GM18505 (cell line): ENCODE measurements around the gene NFAT5.
A peak's percentile ranks its signal among the peaks of the same experiment; 100 is the strongest.
"Not testable (repeated sequence)": the region's sequence is repeated elsewhere in the genome, so short reads cannot be mapped to it uniquely, and the experiment has no call there.

Experiments
- ATAC-seq: cut with Tn5 transposase; IDR thresholded peaks from one replicate; pipeline ENCODE4 v1.9.1; 2021; ENCODE audit not compliant: unreplicated experiment
- POLR2A ChIP-seq: IDR thresholded peaks from 4 replicates; pipeline ENCODE4 v1.6.1; 2011; ENCODE audit warnings: borderline replicate concordance; ENCODE audit not compliant: insufficient read depth, insufficient read length; ENCODE audit errors: extremely low read depth

The NFAT5 gene

DNA sequence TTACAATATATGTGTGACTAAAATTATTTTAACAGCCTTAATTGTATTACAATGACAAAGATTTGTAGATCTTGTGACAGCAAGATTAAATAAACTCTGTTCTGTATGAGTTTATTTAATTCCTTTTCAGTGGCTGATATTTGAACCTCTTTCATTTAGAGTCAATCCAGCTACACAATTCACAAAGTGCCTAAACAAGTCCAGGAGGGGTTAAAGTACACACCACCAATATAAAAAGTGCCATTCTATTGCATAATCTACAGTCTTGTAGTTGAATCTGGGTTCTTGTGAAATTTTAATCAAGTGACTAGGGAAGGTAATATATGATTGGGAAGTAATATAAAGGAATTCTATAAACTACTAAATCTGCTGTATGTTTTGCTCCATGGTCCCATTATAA, 3.9 kb upstream of the NFAT5 start:
- no peak for ATAC-seq

DNA sequence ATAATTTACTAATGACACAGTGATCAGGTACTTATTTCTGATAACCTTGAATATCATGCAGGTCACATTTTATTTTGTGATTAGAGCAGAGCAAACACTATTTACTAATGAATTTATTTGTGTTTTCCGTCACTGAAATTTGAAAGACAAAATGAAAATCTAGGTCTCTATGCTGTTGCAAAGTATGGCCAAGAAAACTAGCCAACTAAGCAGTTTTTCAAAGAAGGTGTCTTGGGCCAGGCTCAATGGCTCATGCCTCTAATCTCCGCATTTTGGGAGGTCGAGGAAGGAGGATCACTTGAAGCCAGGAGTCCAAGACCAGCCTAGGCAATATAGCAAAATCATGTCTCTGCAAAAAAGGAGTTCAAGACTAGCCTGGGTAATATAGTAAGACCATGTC, 3.0 kb upstream of the NFAT5 start:
- no peak for TF ChIP-seq POLR2A
- ATAC-seq, result no peak

More for the DNA sequence above, 3.9 kb upstream of the NFAT5 start:
- no peak for TF ChIP-seq POLR2A

DNA sequence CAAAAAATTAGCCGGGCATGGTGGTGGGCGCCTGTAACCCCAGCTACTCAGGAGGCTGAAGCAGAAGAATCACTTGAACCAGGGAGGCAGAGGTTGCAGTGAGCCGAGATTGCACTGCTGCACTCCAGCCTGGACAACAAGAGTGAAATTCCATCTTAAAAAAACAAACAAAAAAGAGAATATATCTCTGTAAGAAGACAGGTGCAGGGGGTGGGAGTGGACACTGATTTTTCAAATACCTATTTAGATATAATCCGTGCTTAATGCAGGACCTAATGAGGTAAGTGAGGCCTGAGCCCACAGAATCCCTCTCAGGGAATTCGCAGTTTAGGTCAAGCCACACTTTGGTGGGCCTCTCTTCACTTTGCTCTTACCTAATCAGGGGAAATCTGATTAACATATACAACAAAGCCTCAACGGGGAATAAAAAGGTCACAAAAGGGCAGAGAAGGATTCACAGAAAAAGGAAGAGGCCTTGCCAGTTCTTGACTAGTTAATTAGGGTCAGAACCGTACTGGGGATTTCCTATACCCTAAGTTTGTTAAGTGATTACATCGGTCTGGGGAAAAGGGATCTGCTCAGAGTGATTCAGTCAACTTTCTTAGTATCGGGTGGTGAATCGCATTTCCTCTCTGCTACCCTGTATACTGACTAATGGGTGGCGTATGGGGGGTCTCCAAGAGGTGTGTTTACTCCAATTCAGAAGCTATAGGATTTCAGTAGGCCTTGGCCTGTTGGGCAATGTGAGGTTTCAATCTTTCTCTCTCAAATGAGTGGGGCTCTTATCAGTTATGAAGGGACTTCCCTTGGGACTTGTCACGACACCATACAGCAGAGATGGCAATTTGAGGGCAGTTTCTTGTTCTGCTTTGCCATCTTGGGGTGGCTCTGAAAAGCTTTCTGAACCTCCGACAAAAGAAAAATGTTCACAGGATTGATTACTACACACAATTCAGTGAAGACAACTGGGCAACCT, 1.9 kb upstream of the NFAT5 start:
- peak; percentile 38 for ATAC-seq
- TF ChIP-seq POLR2A, result no peak

DNA sequence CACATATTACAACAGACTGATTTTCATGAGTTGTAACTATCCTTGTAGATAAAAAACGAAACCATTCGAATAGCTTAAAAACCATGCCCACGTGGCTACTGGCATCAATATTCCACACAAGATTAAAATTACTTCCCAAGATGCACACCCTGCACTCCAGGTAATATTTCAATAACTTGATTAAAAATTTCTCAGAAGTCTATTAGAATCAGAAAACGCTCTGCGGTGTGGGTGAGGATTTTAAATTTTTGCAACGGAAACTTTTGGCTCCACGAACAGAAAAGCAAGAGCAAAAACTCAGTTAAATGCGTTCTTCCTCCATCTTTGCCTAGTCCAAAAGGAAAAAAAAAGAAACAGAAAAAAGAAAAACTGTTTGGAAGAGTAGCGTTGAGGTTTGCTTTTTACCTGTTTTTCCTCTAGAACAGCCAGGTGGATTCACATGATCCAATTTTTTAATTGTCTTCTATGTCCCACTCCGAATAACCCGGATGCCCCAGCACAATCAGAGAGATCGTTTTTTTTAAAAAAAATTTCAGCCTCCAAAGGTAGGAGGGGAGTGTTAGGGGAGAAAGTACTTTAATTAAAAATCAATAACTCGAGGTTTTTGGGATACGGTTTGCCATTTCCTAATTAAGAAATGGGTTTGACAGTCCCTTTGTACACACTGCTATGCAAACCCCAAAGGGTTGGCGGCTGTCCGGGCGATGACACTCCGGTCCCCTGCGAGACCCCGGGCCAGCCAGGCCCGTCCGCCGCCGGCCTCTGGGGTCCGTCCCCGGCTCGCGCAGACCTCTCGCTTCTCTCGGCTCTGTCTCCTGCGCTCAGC, 708 bp upstream of the NFAT5 start:
- no peak for TF ChIP-seq POLR2A
- ATAC-seq, result peak; percentile 29

DNA sequence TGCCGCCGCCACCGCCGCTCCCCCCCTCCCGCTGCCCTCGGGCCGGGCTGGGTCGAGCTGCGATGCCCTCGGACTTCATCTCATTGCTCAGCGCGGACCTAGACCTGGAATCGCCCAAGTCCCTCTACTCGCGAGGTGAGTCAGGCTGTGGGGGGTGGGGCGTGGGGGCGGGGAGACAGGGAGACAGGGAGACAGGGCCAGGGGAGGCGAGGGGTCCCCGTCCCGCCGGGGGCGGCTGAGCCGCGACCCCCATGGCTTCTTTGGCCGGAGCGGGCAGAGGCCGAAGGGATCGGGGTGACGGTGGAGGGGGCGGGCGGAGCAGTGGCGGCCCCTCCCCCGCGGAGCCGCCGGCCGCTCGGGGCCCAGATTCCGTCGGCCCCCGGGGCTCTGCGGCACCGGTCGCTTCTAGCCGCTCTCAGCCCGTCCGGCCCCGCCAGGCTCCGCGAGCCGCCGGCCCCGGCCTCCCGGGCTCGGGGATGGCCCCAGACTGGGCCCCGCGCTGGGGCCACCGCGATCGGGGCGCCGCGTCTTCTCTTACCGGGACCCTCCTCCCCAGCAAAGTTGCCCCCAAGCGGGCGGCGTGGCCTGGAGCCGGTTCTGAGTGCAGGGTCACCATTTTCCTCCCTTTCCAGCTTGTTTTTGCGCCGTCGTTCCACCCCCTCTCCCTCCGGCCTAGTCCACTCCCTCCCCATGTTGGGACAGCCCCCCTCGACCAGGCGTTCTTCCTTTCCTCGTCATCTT, 644 bp downstream of the NFAT5 start:
- ATAC-seq, result peak; percentile 24

DNA sequence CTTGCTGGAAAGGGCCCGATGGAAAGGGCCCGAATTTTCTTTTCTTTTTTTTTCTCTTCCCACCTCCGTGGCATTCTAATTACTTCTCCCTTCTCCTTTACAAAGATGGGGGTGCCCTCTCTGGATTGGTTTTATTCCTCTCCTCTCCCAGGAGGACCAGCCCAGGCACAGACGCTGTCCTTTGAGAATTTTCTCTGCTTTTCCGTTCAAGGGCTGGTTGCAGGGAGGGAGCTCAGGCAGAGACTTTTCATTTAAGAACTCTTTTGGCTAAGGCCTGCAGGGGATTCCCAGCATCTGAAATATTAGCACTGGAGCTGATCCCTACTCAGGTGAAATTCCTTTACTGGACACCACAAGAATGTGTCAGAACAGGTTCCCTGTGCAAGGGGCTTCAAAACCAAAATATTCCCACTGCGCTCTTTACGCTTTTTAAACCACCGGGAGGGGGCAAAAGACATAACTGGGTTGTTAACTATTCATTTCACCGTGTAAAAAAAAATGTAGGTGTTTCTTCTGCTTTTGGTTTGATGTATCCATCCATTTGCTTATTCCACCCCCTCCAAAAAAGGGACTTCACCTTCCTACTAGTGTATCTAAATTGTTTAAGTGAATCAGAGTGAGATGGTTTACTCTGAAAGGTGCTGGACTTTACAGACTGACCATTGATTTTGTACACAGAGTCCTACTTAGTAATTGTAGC, 1.4 kb downstream of the NFAT5 start:
- no peak for TF ChIP-seq POLR2A
- ATAC-seq, result no peak

More for the DNA sequence above, 644 bp downstream of the NFAT5 start:
- peak; percentile 45 for TF ChIP-seq POLR2A

DNA sequence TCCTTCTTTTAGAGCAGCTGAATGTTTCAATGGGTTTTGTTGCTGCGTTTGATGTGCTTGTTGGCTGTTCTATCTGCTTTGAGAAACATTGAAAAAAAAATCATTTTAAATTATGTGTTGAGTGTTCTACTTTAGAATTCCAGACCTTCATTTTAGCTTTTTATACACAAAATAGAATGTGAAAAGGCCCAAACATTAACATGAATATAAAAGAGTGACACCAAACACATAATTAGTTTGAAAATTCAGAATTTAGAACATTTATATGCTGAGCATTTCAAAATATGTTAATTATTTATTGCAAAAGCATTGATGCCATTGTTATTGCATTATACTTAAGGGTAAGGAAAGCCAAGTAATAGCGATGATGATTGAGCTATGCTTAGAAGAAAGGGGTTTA, 2.9 kb downstream of the NFAT5 start:
- no peak for ATAC-seq
- no peak for TF ChIP-seq POLR2A

DNA sequence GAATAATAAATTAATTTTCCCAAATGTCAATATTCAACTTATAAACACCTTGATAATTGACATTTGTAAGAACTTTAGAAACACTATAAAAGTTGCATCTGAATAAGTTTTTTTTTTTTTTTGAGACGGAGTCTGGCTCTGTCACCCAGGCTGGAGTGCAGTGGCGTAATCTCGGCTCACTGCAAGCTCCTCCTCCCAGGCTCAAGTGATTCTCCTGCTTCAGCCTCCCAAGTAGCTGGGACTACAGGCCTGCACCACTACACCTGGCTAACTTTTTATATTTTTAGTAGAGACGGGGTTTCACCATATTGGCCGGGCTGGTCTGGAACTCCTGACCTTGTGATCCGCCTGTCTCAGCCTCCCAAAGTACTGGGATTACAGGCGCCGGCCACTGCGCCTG, 13.0 kb downstream of the NFAT5 start:
- not testable (repeated sequence) for ATAC-seq

DNA sequence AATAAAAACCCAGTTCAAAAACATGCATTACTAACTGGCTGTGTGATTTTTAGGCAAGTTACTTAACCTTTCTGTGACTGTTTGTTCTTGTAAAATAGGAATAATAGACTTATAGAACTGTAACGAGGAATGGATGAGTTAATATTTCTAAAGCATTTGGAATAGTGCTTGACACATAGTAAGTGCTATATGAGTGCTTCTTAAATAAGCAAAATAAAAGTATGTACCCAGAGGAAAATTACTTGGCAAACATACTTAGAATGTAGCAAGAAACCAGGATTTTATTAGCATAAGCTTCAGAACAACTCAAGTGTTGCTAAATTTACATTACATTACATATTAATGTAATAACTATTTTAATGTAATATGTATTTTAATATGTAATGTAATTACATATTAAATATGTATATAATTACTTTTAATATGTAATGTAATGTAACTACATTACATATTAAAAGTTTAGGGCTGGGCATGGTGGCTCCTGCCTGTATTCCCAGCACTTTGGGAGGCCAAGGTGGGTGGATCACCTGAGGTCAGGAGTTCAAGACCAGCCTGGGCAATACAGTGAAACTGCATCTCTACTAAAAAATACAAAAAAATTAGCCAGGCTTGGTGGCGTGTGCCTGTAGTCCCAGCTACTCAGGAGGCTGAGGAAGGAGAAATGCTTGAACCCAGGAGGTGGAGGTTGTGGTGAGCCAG, 14.2 kb downstream of the NFAT5 start:
- ATAC-seq, result no peak
- TF ChIP-seq POLR2A, result no peak

DNA sequence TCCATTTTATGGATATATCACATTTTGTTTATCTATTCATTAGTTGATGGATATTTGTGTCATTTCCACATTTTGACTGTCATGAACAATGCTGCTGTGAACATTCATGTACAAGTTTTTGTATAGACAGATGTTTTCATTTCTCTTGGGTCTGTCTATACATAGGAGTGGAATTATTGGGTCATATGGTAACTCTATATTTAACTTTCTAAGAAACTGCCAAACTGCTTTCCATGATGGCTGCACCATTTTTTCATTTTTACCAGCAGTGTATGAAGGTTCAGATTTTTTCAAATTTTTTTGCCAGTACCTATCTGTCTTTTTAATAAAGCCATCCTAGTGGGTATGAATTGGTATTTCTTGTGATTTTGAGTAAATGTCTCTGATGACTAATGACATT, 15.5 kb downstream of the NFAT5 start:
- TF ChIP-seq POLR2A, result no peak
- no peak for ATAC-seq

DNA sequence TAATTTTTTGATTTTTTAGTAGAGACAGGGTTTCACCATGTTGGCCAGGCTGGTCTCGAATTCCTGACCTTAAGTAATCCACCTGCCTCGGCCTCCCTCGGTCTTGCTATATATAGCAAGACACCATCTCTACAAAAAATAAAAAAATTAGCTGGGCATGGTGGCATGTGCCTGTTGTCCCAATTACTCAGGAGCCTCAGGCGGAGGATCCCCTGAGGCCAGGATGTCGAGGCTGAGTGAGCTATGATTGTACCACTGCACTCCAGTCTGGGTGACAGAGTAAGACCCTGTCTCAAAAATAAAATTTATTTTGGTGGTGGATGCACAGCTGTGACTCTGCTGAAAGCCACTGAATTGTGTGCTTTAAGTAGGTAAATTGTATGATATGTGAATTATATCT, 18.7 kb downstream of the NFAT5 start:
- not testable (repeated sequence) for ATAC-seq
